Neural crest cell (in vitro differentiated cells): ENCODE measurements around the gene PLEKHO2. TPM values are rescaled to one million over a fixed set of nuclear protein-coding genes. Genes with fewer than 3 reads are reported as not detected.
A peak's percentile ranks its signal among the peaks of the same experiment; 100 is the strongest.

Experiments used
- DNase-seq: peaks from one replicate; pipeline ENCODE4 v3.0.0; 2021; ENCODE audit warnings: low read depth, mixed read lengths, low spot score
- H3K27ac Mint-ChIP-seq: one replicate; pipeline ENCODE4 v1.8.0; 2021; ENCODE audit warnings: mild to moderate bottlenecking, mixed read lengths; ENCODE audit not compliant: unreplicated experiment
- H3K27me3 Mint-ChIP-seq: 2 replicates; pipeline ENCODE4 v1.8.0; 2021; ENCODE audit warnings: low read depth, mild to moderate bottlenecking, mixed read lengths
- H3K36me3 Mint-ChIP-seq: 2 replicates; pipeline ENCODE4 v1.8.0; 2021; ENCODE audit warnings: low read depth, mild to moderate bottlenecking, mixed read lengths
- H3K4me1 Mint-ChIP-seq: 2 replicates; pipeline ENCODE4 v1.8.0; 2021; ENCODE audit warnings: mixed read lengths
- H3K4me3 Mint-ChIP-seq: one replicate; pipeline ENCODE4 v1.8.0; 2021; ENCODE audit warnings: mild to moderate bottlenecking, mixed read lengths
- H3K9me3 Mint-ChIP-seq: 2 replicates; pipeline ENCODE4 v1.8.0; 2021; ENCODE audit warnings: mixed read lengths
- CTCF ChIP-seq: fragments of 200-600 bp; sonication (generic); conservative IDR thresholded peaks from 2 replicates; pipeline ENCODE4 v1.5.0; 2021; ENCODE audit warnings: antibody characterized with exemption, mild to moderate bottlenecking
- total RNA-seq: library from RNA; stranded (reverse); gene quantifications from 2 replicates; pipeline ENCODE4 v1.2.1, GENCODE V29; 2021

The PLEKHO2 gene
- total RNA-seq, 1 donor from 2014 or later: 18.2 TPM

- Mint-ChIP-seq H3K4me3 (peak overlapping the region; percentile 96), H3K27me3 (peaks cover 4% of the 10 kb centered on the region), H3K4me1 (peaks cover 34% of the 10 kb centered on the region), H3K36me3 (peaks cover 2% of the 10 kb centered on the region), H3K27ac (peak overlapping the region; percentile 32), H3K9me3 (no peaks in the 10 kb centered on the region)
- DNase-seq: no peak
- no peak for TF ChIP-seq CTCF
These were observed 16.7 kb upstream of the PLEKHO2 start for GRCh38 chr15:64824929-64825430.

- H3K27ac Mint-ChIP-seq: peak within 1 kb of the TSS; percentile 96
- H3K36me3 Mint-ChIP-seq: peaks cover 1% of the 10 kb centered on the region
- H3K27me3 Mint-ChIP-seq: peaks cover 4% of the 10 kb centered on the region
- H3K9me3 Mint-ChIP-seq: no peaks in the 10 kb centered on the region
- H3K4me1 Mint-ChIP-seq: peaks cover 36% of the 10 kb centered on the region
- TF ChIP-seq CTCF: no peak
- H3K4me3 Mint-ChIP-seq: peak within 1 kb of the TSS; percentile 96
- peak; percentile 81 for DNase-seq
These were observed 16.1 kb upstream of the PLEKHO2 start, which contains the start of gene PIF1 for GRCh38 chr15:64825431-64826294. Gene PIF1 (minus strand): TSS chr15:64825647. CDS start chr15:64824335, 1,312 bp downstream.

- H3K27ac Mint-ChIP-seq: no peak overlapping the region
- TF ChIP-seq CTCF: no peak
- H3K4me3 Mint-ChIP-seq: no peak overlapping the region
- H3K36me3 Mint-ChIP-seq: no peaks in the 10 kb centered on the region
- no peak for DNase-seq
- peaks cover 30% of the 10 kb centered on the region for H3K4me1 Mint-ChIP-seq
- H3K27me3 Mint-ChIP-seq: peaks cover 4% of the 10 kb centered on the region
- no peaks in the 10 kb centered on the region for H3K9me3 Mint-ChIP-seq
These were observed 12.7 kb upstream of the PLEKHO2 start for GRCh38 chr15:64828985-64829384.

GRCh38 chr15:64833690-64834089, 8.0 kb upstream of the PLEKHO2 start:
- Mint-ChIP-seq H3K27me3 (no peaks in the 10 kb centered on the region), H3K4me3 (no peak overlapping the region), H3K4me1 (peaks cover 34% of the 10 kb centered on the region)

GRCh38 chr15:64836023-64836536, 5.6 kb upstream of the PLEKHO2 start:
- no peak overlapping the region for H3K27ac Mint-ChIP-seq
- peaks cover 5% of the 10 kb centered on the region for H3K36me3 Mint-ChIP-seq
- H3K4me3 Mint-ChIP-seq: peak overlapping the region; percentile 46
- peaks cover 7% of the 10 kb centered on the region for H3K9me3 Mint-ChIP-seq
- DNase-seq: no peak
- peaks cover 52% of the 10 kb centered on the region for H3K4me1 Mint-ChIP-seq
- no peaks in the 10 kb centered on the region for H3K27me3 Mint-ChIP-seq
- TF ChIP-seq CTCF: peak; percentile 27

More at GRCh38 chr15:64833690-64834089, 8.0 kb upstream of the PLEKHO2 start:
- Mint-ChIP-seq H3K27ac (no peak overlapping the region), H3K9me3 (peaks cover 7% of the 10 kb centered on the region), H3K36me3 (peaks cover 5% of the 10 kb centered on the region)
- TF ChIP-seq CTCF: no peak
- DNase-seq: no peak
